GM18519 (cell line): ENCODE measurements around the gene VENTX.
"Not testable (repeated sequence)": the region's sequence is repeated elsewhere in the genome, so short reads cannot be mapped to it uniquely, and the experiment has no call there.

Experiments
- ATAC-seq: cut with Tn5 transposase; IDR thresholded peaks from one replicate; pipeline ENCODE4 v1.9.1; 2021; ENCODE audit warnings: mild to moderate bottlenecking, moderate library complexity; ENCODE audit not compliant: unreplicated experiment, low FRiP score

VENTX gene

DNA sequence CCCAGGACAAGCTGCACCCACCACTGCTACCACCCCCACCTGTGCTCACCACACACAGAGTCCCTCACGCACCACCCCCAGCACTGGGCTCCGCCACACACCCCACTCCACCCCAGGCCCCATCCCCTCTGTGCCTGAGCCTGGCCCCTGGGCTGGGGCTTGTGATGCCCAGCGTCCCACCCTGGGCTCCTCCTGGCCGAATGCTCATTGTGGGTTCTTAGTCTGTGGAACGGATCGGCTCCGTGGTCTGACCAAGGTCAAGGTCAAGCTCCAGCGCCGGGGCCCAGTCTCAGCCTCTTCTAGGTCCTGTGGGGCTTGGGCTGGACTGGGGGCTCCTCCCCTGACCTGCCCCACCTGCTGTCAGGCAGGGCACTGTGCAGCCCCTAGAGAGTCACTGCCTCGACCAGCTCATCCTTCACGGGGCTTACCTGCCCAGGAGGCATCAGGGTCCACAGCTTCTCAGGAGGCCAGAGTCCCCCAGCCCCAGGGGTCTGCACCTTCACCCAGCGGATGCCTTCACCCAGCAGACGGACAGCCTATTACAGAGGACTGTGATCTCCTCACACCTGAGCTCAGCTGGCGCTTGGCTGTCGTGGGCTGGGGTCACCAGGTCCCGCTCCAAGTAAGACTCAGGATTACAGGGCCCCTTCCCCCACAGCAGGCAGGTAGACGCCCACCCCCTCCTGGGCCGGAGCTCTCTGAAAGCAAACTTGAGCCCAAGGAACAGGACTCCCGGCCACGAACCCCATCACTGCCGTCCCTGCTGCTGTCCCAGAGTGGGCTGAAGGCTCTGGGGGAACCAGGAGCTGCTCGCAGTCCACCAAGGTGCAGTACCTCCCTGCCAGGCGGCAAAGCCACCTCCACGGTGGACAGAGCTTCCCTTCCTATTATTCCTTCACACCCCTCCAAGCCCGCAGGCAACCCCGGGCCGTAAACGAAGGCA lies 22.9 kb upstream of the VENTX start:
- no peak for ATAC-seq

DNA sequence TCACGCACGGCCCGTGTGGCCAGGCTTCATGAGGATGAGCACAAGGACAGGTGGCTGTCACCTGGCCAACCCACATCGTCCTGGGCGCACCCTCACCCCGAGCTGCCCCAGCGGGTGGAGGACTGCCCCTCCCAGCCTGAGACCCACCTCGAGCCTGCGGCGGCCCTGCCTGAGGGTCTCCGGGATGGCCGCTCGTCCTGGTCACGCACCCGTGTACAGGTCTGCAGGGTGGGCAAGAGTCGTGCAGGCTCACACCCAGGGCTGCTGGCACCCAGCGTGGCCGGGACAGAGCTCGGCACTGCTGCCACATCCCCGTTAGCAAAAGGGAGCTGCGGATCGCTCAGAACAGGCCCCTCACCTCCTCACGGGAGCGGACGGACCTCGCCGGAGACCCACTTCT lies 22.1 kb upstream of the VENTX start:
- no peak for ATAC-seq

- no peak for ATAC-seq
Observed at GRCh38 chr10:133216776-133217175, 20.9 kb upstream of the VENTX start.

DNA sequence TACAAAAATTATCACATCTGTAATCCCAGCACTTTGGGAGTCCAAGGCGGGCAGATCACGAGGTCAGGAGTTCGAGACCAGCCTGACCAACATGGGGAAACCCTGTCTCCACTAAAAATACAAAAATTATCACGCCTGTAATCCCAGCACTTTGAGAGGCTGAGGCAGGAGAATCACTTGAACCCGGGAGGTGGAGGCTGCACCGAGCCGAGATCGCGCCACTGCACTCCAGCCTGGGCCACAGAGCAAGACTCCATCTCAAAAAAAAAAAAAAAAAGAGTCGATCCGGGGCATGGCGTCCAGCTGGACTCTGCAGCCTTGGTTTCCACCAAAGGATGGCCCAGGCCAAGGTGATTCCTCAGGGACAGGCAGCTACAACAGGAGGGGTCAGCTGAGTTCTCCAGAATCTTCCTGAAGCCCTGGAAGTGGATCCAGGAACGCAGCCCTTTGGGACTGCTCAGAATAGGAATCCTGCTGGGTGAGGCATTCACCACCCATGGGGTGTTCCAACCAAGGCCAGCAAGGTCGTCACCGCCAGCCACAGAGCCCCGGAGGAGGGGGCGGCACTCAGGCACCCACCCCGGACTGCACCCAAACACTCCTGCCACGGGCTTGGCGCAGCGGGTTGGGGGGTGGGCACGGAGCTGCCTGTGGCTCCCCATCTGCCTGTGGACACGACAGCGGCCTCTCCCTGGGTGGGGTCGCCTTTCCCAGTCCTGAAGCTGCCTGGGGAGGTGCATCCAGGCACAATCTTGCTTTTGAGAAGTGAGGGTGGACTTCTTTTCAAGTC lies 19.7 kb upstream of the VENTX start:
- ATAC-seq: no peak

GRCh38 chr10:133218891-133219290 lies 18.8 kb upstream of the VENTX start:
- ATAC-seq: no peak

- no peak for ATAC-seq
Observed at GRCh38 chr10:133219782-133220181, 17.9 kb upstream of the VENTX start.

- no peak for ATAC-seq
Observed at GRCh38 chr10:133221331-133221730, 16.3 kb upstream of the VENTX start.

- ATAC-seq: not testable (repeated sequence)
Observed at GRCh38 chr10:133221756-133222155, 15.9 kb upstream of the VENTX start.

- ATAC-seq: no peak
Observed at GRCh38 chr10:133224076-133224475, 13.6 kb upstream of the VENTX start.

- no peak for ATAC-seq
Observed at GRCh38 chr10:133224756-133225372, 12.8 kb upstream of the VENTX start.

DNA sequence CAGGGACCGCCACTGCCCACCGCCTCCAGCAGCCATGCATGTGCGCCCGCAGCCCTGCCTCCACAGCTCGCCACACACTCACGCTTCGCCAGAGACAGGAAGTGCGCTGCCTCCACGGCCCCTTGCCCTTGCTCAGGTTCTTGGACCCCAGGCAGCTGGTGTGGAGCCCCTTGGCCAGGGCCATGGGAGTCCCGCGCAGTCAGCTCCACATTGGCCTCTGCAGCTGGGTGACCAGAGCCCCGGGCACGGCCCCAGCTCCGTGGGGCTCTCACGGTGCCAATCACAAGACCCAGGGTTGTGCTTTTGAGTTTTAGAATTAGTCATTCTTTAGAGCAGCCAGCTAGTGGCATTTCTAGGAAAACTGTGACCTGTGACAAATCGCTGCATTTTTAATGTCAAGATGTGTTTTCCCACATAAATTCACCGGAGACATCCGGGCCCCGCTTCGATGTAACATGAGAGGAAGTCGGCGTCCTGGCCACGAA lies 11.9 kb upstream of the VENTX start:
- no peak for ATAC-seq

DNA sequence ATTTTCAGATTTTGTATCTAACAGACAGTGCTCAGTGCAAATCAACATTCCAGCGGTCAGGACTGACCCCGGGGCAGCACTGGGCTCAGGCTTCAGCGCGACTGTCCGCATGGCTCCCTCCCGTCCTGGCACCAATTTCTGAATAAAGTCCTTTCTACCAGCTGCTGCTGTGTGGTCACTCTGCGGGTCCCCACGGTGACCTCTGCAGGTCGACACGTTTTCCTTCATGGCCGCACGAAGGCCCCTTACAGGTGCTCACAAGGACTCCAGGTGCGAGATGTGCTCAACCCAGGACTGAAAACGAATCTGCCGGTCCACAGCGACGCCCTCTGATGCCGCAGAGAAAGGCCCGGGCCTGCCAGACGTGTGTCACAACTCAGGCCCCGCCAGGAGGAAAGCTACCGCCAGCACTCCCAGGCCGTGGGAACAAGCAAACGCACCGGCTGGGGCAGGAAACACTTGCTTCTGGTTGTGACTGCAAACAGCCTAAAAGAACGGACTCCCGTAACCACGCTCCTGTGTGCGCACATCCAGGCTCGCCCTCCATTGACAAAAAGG lies 11.3 kb upstream of the VENTX start:
- ATAC-seq: no peak

DNA sequence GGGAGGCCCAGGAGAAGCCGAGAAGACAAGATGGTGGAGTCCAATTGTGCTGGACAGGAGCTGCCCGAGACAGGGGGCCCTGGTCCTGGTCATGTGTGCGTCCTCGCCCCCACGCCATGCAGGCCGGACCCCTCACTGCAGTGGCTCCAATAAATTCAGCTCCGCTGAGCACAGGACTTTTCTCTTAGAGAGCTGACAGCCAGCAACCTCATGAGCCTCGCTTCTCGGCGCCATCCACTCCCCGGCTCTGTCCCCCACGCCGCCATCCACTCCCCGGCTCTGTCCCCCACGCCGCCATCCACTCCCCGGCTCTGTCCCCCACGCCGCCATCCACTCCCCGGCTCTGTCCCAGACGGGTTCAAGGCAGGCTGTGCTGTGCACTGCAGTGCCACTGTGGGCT lies 10.4 kb upstream of the VENTX start:
- no peak for ATAC-seq

DNA sequence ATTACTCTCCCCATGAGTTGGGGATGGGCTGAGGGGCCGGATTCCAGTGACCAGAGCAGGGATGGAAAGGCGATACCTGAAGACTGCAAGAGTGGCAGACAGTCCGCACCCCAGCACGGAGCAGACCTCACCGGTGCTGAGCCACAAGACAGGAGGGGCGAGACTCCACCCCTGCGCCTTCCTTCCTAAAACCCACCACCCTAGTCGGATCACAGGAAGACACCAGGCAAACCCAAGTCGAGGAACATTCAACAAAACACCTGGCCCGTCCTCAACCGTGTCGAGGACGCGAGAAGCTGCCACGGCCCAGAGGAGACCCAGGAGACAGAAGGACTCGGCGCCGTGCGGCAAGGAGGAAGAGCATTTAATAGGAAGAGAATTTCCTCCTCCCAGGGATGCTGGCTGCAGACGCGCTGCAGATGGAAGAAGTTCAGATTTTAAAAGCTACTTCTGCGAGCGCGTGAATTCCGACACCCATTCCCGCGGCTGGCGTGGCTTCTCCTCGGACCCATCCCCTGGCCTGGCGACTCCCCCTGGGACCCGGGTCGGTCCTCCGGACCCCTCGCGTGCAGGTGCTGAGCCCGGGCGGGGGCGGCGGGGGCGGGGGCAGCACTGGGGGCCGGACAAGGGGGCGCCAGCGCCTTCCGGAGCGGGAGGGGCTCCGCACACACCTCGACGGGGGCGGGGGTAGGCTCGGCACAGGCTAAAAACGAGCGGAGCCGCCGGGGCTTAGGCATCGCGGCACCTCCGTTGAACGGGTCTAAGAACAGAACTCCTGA lies 8.2 kb upstream of the VENTX start:
- ATAC-seq: no peak

GRCh38 chr10:133230044-133230361 lies 7.7 kb upstream of the VENTX start, which contains the start of gene UTF1:
Gene UTF1 (plus strand): TSS chr10:133230217. CDS start chr10:133230289, 72 bp downstream.
- ATAC-seq: no peak

GRCh38 chr10:133230387-133231195 lies 7.1 kb upstream of the VENTX start:
- ATAC-seq: no peak

GRCh38 chr10:133231244-133231945 lies 6.3 kb upstream of the VENTX start:
- no peak for ATAC-seq

GRCh38 chr10:133231946-133232574 lies 5.6 kb upstream of the VENTX start:
- ATAC-seq: no peak
